ENCODE measurements around the gene DR1. TPM values are rescaled to one million over a fixed set of nuclear protein-coding genes. Genes with fewer than 3 reads are reported as not detected.

The DR1 gene
- total RNA-seq, 4 donors from 2014 or later = 22.1 to 44.9 (median 37.8) TPM

- H3K27me3 ChIP-seq = no peaks in the 10 kb centered on the region
- no peaks in the 10 kb centered on the region for H3K4me1 ChIP-seq
- H3K27ac ChIP-seq = no peak overlapping the region
- no peak for DNase-seq
- H3K9me3 ChIP-seq = no peaks in the 10 kb centered on the region
- intact Hi-C loops (cut with DNase I) = loop anchor here (10.0 kb wide), 1 partner anchor 128 kb away; no protein-coding TSS in a partner anchor
- TF ChIP-seq, protein P1, sequence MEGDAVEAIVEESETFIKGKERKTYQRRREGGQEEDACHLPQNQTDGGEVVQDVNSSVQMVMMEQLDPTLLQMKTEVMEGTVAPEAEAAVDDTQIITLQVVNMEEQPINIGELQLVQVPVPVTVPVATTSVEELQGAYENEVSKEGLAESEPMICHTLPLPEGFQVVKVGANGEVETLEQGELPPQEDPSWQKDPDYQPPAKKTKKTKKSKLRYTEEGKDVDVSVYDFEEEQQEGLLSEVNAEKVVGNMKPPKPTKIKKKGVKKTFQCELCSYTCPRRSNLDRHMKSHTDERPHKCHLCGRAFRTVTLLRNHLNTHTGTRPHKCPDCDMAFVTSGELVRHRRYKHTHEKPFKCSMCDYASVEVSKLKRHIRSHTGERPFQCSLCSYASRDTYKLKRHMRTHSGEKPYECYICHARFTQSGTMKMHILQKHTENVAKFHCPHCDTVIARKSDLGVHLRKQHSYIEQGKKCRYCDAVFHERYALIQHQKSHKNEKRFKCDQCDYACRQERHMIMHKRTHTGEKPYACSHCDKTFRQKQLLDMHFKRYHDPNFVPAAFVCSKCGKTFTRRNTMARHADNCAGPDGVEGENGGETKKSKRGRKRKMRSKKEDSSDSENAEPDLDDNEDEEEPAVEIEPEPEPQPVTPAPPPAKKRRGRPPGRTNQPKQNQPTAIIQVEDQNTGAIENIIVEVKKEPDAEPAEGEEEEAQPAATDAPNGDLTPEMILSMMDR (IDR thresholded peaks at IDR 0.05) = no peak
- no peak for TF ChIP-seq POLR2A (IDR thresholded peaks at IDR 0.05)
- H3K36me3 ChIP-seq = peaks cover 0 to 11% (median 0%) of the 10 kb centered on the region in 3 donors
- no peak overlapping the region for H3K4me3 ChIP-seq
These were observed 38.8 kb upstream of the DR1 start for GRCh38 chr1:93306920-93307319.

- Histone ChIP-seq H3K4me3 (no peak overlapping the region), H3K4me1 (peaks cover 0 to 10% (median 0%) of the 10 kb centered on the region in 3 donors), H3K27me3 (no peaks in the 10 kb centered on the region), H3K9me3 (no peaks in the 10 kb centered on the region), H3K36me3 (peaks cover 0 to 11% (median 0%) of the 10 kb centered on the region in 3 donors), H3K27ac (no peak overlapping the region)
- intact Hi-C loops (cut with DNase I) = no loop called here
- no peak for DNase-seq
- TF ChIP-seq, protein P1 (IDR thresholded peaks at IDR 0.05) = no peak
- TF ChIP-seq POLR2A (IDR thresholded peaks at IDR 0.05) = no peak
- 67 to 70% methylated on average over 3 to 4 of the region's 4 CpGs for WGBS, 2 donors
These were observed 32.7 kb upstream of the DR1 start for GRCh38 chr1:93313026-93313425.

DNA sequence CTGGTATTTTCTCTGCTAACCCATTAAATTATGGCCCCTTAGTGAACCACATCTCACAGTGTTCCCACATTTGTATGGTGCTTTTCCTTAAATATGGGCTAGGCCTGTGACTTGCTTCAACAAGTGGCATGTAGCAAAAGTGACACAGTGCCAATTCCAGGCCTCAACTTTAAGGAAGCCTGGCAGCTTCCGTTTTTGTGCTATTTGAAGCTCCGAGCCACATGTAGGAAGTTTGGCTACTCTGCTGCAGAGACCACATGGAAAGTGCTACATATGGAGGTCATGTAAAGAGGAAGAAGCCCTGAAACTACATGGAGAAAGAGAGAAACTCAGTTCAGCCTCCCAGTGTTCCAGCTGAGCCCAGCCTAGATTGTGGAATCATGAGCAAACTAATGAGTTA lies 28.5 kb upstream of the DR1 start:
- Histone ChIP-seq H3K4me3 (no peak overlapping the region), H3K27me3 (no peaks in the 10 kb centered on the region), H3K9me3 (no peaks in the 10 kb centered on the region), H3K36me3 (no peaks in the 10 kb centered on the region), H3K4me1 (peaks cover 0 to 21% (median 4%) of the 10 kb centered on the region in 3 donors), H3K27ac (peak overlapping the region in 1 of 4 donors; percentile 21)
- WGBS, 2 donors = 40% methylated on average over 2 of the region's 2 CpGs; no CpG with 5 or more reads in 1 of the 2 donors
- no peak for DNase-seq
- intact Hi-C loops (cut with DNase I) = no loop called here
- TF ChIP-seq, protein P1 (IDR thresholded peaks at IDR 0.05) = no peak
- no peak for TF ChIP-seq POLR2A (IDR thresholded peaks at IDR 0.05)

- no peak for DNase-seq
- Histone ChIP-seq H3K9me3 (no peaks in the 10 kb centered on the region), H3K4me1 (peaks cover 0 to 27% (median 4%) of the 10 kb centered on the region in 3 donors), H3K27me3 (no peaks in the 10 kb centered on the region), H3K27ac (no peak overlapping the region), H3K4me3 (no peak overlapping the region), H3K36me3 (no peaks in the 10 kb centered on the region)
- intact Hi-C loops (cut with DNase I) = no loop called here
- WGBS, 2 donors = 93 to 97% methylated on average over 2 of the region's 2 CpGs
- TF ChIP-seq POLR2A (IDR thresholded peaks at IDR 0.05) = no peak
- TF ChIP-seq, protein P1 (IDR thresholded peaks at IDR 0.05) = no peak
These were observed 27.8 kb upstream of the DR1 start for GRCh38 chr1:93317943-93318342.

GRCh38 chr1:93321720-93322119 lies 24.0 kb upstream of the DR1 start:
- peaks cover 0 to 54% (median 15%) of the 10 kb centered on the region in 3 donors for H3K4me1 ChIP-seq
- intact Hi-C loops (cut with DNase I) = no loop called here
- 95% methylated on average over 1 of the region's 1 CpG for WGBS, 2 donors
- no peaks in the 10 kb centered on the region for H3K36me3 ChIP-seq
- no peak overlapping the region for H3K27ac ChIP-seq
- no peak for DNase-seq
- H3K9me3 ChIP-seq = no peaks in the 10 kb centered on the region
- TF ChIP-seq, protein P1 (IDR thresholded peaks at IDR 0.05) = no peak
- no peak for TF ChIP-seq POLR2A (IDR thresholded peaks at IDR 0.05)
- H3K4me3 ChIP-seq = no peak overlapping the region
- no peaks in the 10 kb centered on the region for H3K27me3 ChIP-seq

Data from esophagus squamous epithelium (tissue), 5 donors.